Chondrocyte (in vitro differentiated cells): ENCODE data around the gene CACNA1G. TPM values are rescaled to one million over a fixed set of nuclear protein-coding genes. Genes with fewer than 3 reads are reported as not detected.

Experiments
- DNase-seq: peaks from one replicate; pipeline ENCODE4 v3.0.0; 2021; ENCODE audit warnings: mixed read lengths, low spot score
- H3K27ac Mint-ChIP-seq: one replicate; pipeline ENCODE4 v1.8.0; 2021; ENCODE audit warnings: mild to moderate bottlenecking, moderate library complexity, mixed read lengths; ENCODE audit not compliant: unreplicated experiment
- H3K27me3 Mint-ChIP-seq: 2 replicates; pipeline ENCODE4 v1.8.0; 2021; ENCODE audit warnings: low read depth, mixed read lengths
- H3K36me3 Mint-ChIP-seq: 2 replicates; pipeline ENCODE4 v1.8.0; 2021; ENCODE audit warnings: low read depth, mixed read lengths
- H3K4me1 Mint-ChIP-seq: 2 replicates; pipeline ENCODE4 v1.8.0; 2021; ENCODE audit warnings: low read depth, mild to moderate bottlenecking, mixed read lengths
- H3K4me3 Mint-ChIP-seq: one replicate; pipeline ENCODE4 v1.8.0; 2021; ENCODE audit warnings: mild to moderate bottlenecking, moderate library complexity, mixed read lengths; ENCODE audit not compliant: unreplicated experiment
- H3K9me3 Mint-ChIP-seq: 2 replicates; pipeline ENCODE4 v1.8.0; 2021; ENCODE audit warnings: low read depth, mixed read lengths
- CTCF ChIP-seq: fragments of 200-600 bp; sonication (generic); IDR thresholded peaks from 2 replicates; pipeline ENCODE4 v1.5.0; 2021; ENCODE audit warnings: antibody characterized with exemption, mild to moderate bottlenecking, moderate library complexity
- total RNA-seq: library from RNA; stranded (reverse); gene quantifications from 3 replicates; pipeline ENCODE4 v1.2.1, GENCODE V29; 2021

The CACNA1G gene
- total RNA-seq, 1 donor from 2014 or later = 0.10 TPM

GRCh38 chr17:50575581-50576210 lies 15.2 kb downstream of the CACNA1G start:
- Mint-ChIP-seq H3K27me3 (peaks cover 15% of the 10 kb centered on the region), H3K4me3 (no peak overlapping the region), H3K36me3 (no peaks in the 10 kb centered on the region), H3K4me1 (no peaks in the 10 kb centered on the region), H3K9me3 (no peaks in the 10 kb centered on the region), H3K27ac (no peak overlapping the region)
- no peak for TF ChIP-seq CTCF
- no peak for DNase-seq

GRCh38 chr17:50576864-50577263 lies 16.3 kb downstream of the CACNA1G start:
- Mint-ChIP-seq H3K4me1 (no peaks in the 10 kb centered on the region), H3K27me3 (peaks cover 16% of the 10 kb centered on the region), H3K36me3 (no peaks in the 10 kb centered on the region), H3K27ac (no peak overlapping the region), H3K4me3 (no peak overlapping the region), H3K9me3 (peaks cover 2% of the 10 kb centered on the region)
- no peak for DNase-seq
- TF ChIP-seq CTCF = no peak

GRCh38 chr17:50577451-50577954 lies 17.0 kb downstream of the CACNA1G start:
- no peaks in the 10 kb centered on the region for H3K36me3 Mint-ChIP-seq
- no peak overlapping the region for H3K27ac Mint-ChIP-seq
- TF ChIP-seq CTCF = no peak
- peaks cover 2% of the 10 kb centered on the region for H3K9me3 Mint-ChIP-seq
- no peak for DNase-seq
- no peaks in the 10 kb centered on the region for H3K4me1 Mint-ChIP-seq
- no peak overlapping the region for H3K4me3 Mint-ChIP-seq
- peaks cover 15% of the 10 kb centered on the region for H3K27me3 Mint-ChIP-seq

- H3K9me3 Mint-ChIP-seq = peaks cover 2% of the 10 kb centered on the region
- H3K4me3 Mint-ChIP-seq = no peak overlapping the region
- no peak overlapping the region for H3K27ac Mint-ChIP-seq
- peaks cover 18% of the 10 kb centered on the region for H3K27me3 Mint-ChIP-seq
- H3K4me1 Mint-ChIP-seq = no peaks in the 10 kb centered on the region
- DNase-seq = no peak
- no peaks in the 10 kb centered on the region for H3K36me3 Mint-ChIP-seq
- TF ChIP-seq CTCF = no peak
Observed at GRCh38 chr17:50578173-50578572, 17.7 kb downstream of the CACNA1G start.

- Mint-ChIP-seq H3K27me3 (peaks cover 24% of the 10 kb centered on the region), H3K36me3 (no peaks in the 10 kb centered on the region)
- no peak for DNase-seq
Observed at GRCh38 chr17:50579399-50579798, 18.9 kb downstream of the CACNA1G start.

More at GRCh38 chr17:50579399-50579798, 18.9 kb downstream of the CACNA1G start:
- TF ChIP-seq CTCF = no peak
- Mint-ChIP-seq H3K9me3 (peaks cover 2% of the 10 kb centered on the region), H3K27ac (no peak overlapping the region), H3K4me3 (no peak overlapping the region), H3K4me1 (no peaks in the 10 kb centered on the region)
